GM19397 (cell line): Measurements from ENCODE around the gene KPNA5.
"Not testable (repeated sequence)": the region's sequence is repeated elsewhere in the genome, so short reads cannot be mapped to it uniquely, and the experiment has no call there.

Source experiments
- ATAC-seq: cut with Tn5 transposase; IDR thresholded peaks from one replicate; pipeline ENCODE4 v1.9.1; 2021; ENCODE audit warnings: mild to moderate bottlenecking, moderate library complexity; ENCODE audit not compliant: unreplicated experiment

KPNA5 gene

GRCh38 chr6:116680880-116681672, at the start of gene KPNA5:
Gene KPNA5 (plus strand): TSS chr6:116681211. CDS start chr6:116681335, 124 bp downstream.
- peak; percentile 97 for ATAC-seq

GRCh38 chr6:116631379-116631990, 49.5 kb upstream of the KPNA5 start:
- ATAC-seq, result no peak

GRCh38 chr6:116633685-116634084, 47.3 kb upstream of the KPNA5 start:
- no peak for ATAC-seq

GRCh38 chr6:116648156-116648555, 32.9 kb upstream of the KPNA5 start:
- no peak for ATAC-seq

GRCh38 chr6:116649129-116649528, 31.9 kb upstream of the KPNA5 start:
- no peak for ATAC-seq

GRCh38 chr6:116651916-116652315, 29.1 kb upstream of the KPNA5 start:
- no peak for ATAC-seq

- ATAC-seq, result no peak
These were observed 19.4 kb upstream of the KPNA5 start for GRCh38 chr6:116661594-116661993.

- no peak for ATAC-seq
These were observed 18.8 kb upstream of the KPNA5 start for GRCh38 chr6:116662202-116662601.

GRCh38 chr6:116663308-116663707, 17.7 kb upstream of the KPNA5 start:
- no peak for ATAC-seq

GRCh38 chr6:116664169-116664568, 16.8 kb upstream of the KPNA5 start:
- ATAC-seq, result not testable (repeated sequence)

GRCh38 chr6:116665464-116665863, 15.5 kb upstream of the KPNA5 start:
- ATAC-seq, result no peak

- no peak for ATAC-seq
These were observed 14.1 kb upstream of the KPNA5 start for GRCh38 chr6:116666869-116667268.

GRCh38 chr6:116667623-116668022, 13.4 kb upstream of the KPNA5 start:
- no peak for ATAC-seq

GRCh38 chr6:116672306-116672705, 8.7 kb upstream of the KPNA5 start:
- no peak for ATAC-seq

GRCh38 chr6:116676021-116676420, 5.0 kb upstream of the KPNA5 start:
- no peak for ATAC-seq

GRCh38 chr6:116682334-116682712, 1.3 kb downstream of the KPNA5 start:
- ATAC-seq, result no peak

- no peak for ATAC-seq
These were observed 4.5 kb downstream of the KPNA5 start for GRCh38 chr6:116685437-116685993.

GRCh38 chr6:116686475-116687101, 5.6 kb downstream of the KPNA5 start:
- ATAC-seq, result not testable (repeated sequence)

GRCh38 chr6:116691154-116691553, 10.1 kb downstream of the KPNA5 start:
- no peak for ATAC-seq

- not testable (repeated sequence) for ATAC-seq
These were observed 11.9 kb downstream of the KPNA5 start for GRCh38 chr6:116692873-116693272.

GRCh38 chr6:116693275-116693674, 12.3 kb downstream of the KPNA5 start:
- ATAC-seq, result not testable (repeated sequence)

GRCh38 chr6:116695401-116695800, 14.4 kb downstream of the KPNA5 start:
- ATAC-seq, result peak; percentile 84
